ENCODE measurements around the gene GAL3ST1. TPM values are rescaled to one million over a fixed set of nuclear protein-coding genes. Genes with fewer than 3 reads are reported as not detected.

Gene GAL3ST1
- total RNA-seq, 1 donor = not detected

- Histone ChIP-seq H3K4me1 (ENCODE audit: insufficient read depth, low read length) (peaks cover 8% of the 10 kb centered on the region), H3K4me3 (ENCODE audit: insufficient read depth, low read length) (peak overlapping the region; percentile 85), H3K9me3 (ENCODE audit: low read depth, low read length) (no peaks in the 10 kb centered on the region), H2AFZ (ENCODE audit: low read length) (peak overlapping the region; percentile 58), H4K20me1 (ENCODE audit: insufficient read depth, low read length) (peaks cover 20% of the 10 kb centered on the region), H3K4me2 (ENCODE audit: insufficient read depth, low read length) (peak overlapping the region; percentile 93), H3K27me3 (ENCODE audit: insufficient read depth, low read length) (peaks cover 5% of the 10 kb centered on the region), H3K36me3 (ENCODE audit: insufficient read depth, low read length) (peaks cover 34% of the 10 kb centered on the region), H3K79me2 (ENCODE audit: insufficient read depth, low read length) (peaks cover 36% of the 10 kb centered on the region), H3K27ac (ENCODE audit: low read depth, low read length) (peak overlapping the region; percentile 96)
- peak; percentile 55 for DNase-seq (ENCODE audit: insufficient read length, low spot score, missing footprints)
- no peak for TF ChIP-seq CTCF (IDR thresholded peaks at IDR 0.05; ENCODE audit: extremely low read depth, low read depth, low read length)
Measured at GRCh38 chr22:30591191-30591587, 16.7 kb upstream of the GAL3ST1 start.

GRCh38 chr22:30586414-30586813 is 11.9 kb upstream of the GAL3ST1 start:
- no peak for DNase-seq (ENCODE audit: insufficient read length, low spot score, missing footprints)
- Histone ChIP-seq H3K27me3 (ENCODE audit: insufficient read depth, low read length) (no peaks in the 10 kb centered on the region), H3K27ac (ENCODE audit: low read depth, low read length) (peak overlapping the region; percentile 14), H2AFZ (ENCODE audit: low read length) (no peak overlapping the region), H3K4me3 (ENCODE audit: insufficient read depth, low read length) (no peak overlapping the region), H3K36me3 (ENCODE audit: insufficient read depth, low read length) (peaks cover 70% of the 10 kb centered on the region), H3K79me2 (ENCODE audit: insufficient read depth, low read length) (peaks cover 34% of the 10 kb centered on the region), H3K4me1 (ENCODE audit: insufficient read depth, low read length) (peaks cover 18% of the 10 kb centered on the region), H4K20me1 (ENCODE audit: insufficient read depth, low read length) (peaks cover 29% of the 10 kb centered on the region), H3K4me2 (ENCODE audit: insufficient read depth, low read length) (no peak overlapping the region), H3K9me3 (ENCODE audit: low read depth, low read length) (no peaks in the 10 kb centered on the region)
- TF ChIP-seq CTCF (IDR thresholded peaks at IDR 0.05; ENCODE audit: extremely low read depth, low read depth, low read length) = no peak

GRCh38 chr22:30584441-30584840 is 10.0 kb upstream of the GAL3ST1 start:
- no peak overlapping the region for H3K4me2 ChIP-seq (ENCODE audit: insufficient read depth, low read length)
- H3K4me3 ChIP-seq (ENCODE audit: insufficient read depth, low read length) = no peak overlapping the region
- peaks cover 11% of the 10 kb centered on the region for H3K4me1 ChIP-seq (ENCODE audit: insufficient read depth, low read length)
- H3K36me3 ChIP-seq (ENCODE audit: insufficient read depth, low read length) = peaks cover 88% of the 10 kb centered on the region
- no peaks in the 10 kb centered on the region for H3K9me3 ChIP-seq (ENCODE audit: low read depth, low read length)
- peaks cover 14% of the 10 kb centered on the region for H3K79me2 ChIP-seq (ENCODE audit: insufficient read depth, low read length)
- DNase-seq (ENCODE audit: insufficient read length, low spot score, missing footprints) = peak; percentile 54
- peaks cover 15% of the 10 kb centered on the region for H4K20me1 ChIP-seq (ENCODE audit: insufficient read depth, low read length)
- no peak for TF ChIP-seq CTCF (IDR thresholded peaks at IDR 0.05; ENCODE audit: extremely low read depth, low read depth, low read length)
- no peaks in the 10 kb centered on the region for H3K27me3 ChIP-seq (ENCODE audit: insufficient read depth, low read length)
- H3K27ac ChIP-seq (ENCODE audit: low read depth, low read length) = no peak overlapping the region
- H2AFZ ChIP-seq (ENCODE audit: low read length) = no peak overlapping the region

- Histone ChIP-seq H3K36me3 (ENCODE audit: insufficient read depth, low read length) (peaks cover 86% of the 10 kb centered on the region), H3K4me3 (ENCODE audit: insufficient read depth, low read length) (no peak overlapping the region), H3K4me1 (ENCODE audit: insufficient read depth, low read length) (peaks cover 11% of the 10 kb centered on the region), H3K27ac (ENCODE audit: low read depth, low read length) (peak overlapping the region; percentile 45), H3K9me3 (ENCODE audit: low read depth, low read length) (no peaks in the 10 kb centered on the region), H4K20me1 (ENCODE audit: insufficient read depth, low read length) (peaks cover 9% of the 10 kb centered on the region), H2AFZ (ENCODE audit: low read length) (no peak overlapping the region), H3K79me2 (ENCODE audit: insufficient read depth, low read length) (peaks cover 6% of the 10 kb centered on the region), H3K27me3 (ENCODE audit: insufficient read depth, low read length) (no peaks in the 10 kb centered on the region), H3K4me2 (ENCODE audit: insufficient read depth, low read length) (no peak overlapping the region)
- DNase-seq (ENCODE audit: insufficient read length, low spot score, missing footprints) = peak; percentile 76
- TF ChIP-seq CTCF (IDR thresholded peaks at IDR 0.05; ENCODE audit: extremely low read depth, low read depth, low read length) = no peak
Measured at GRCh38 chr22:30582788-30583545, 8.5 kb upstream of the GAL3ST1 start.

Measured in osteoblast (primary cell).